ENCODE data around the gene VASH2. TPM values are rescaled to one million over a fixed set of nuclear protein-coding genes. Genes with fewer than 3 reads are reported as not detected.

The VASH2 gene
- total and polyA plus RNA-seq, 10 donors = 0.33 to 2.6 (median 0.95) TPM

- DNase-seq = no peak
- Histone ChIP-seq H3K9me3 (no peaks in the 10 kb centered on the region), H3K4me1 (no peaks in the 10 kb centered on the region), H3K27me3 (replicated peaks in 1 of 7) (no peaks in the 10 kb centered on the region), H3K36me3 (no peaks in the 10 kb centered on the region), H3K27ac (no peak overlapping the region), H3K4me3 (no peak overlapping the region)
- WGBS, 5 donors = 75 to 92% (median 85%) methylated on average over 6 of the region's 6 CpGs
- TF ChIP-seq POLR2A (IDR thresholded peaks at IDR 0.05) (no peak), POLR2AphosphoS5 (IDR thresholded peaks at IDR 0.05) (no peak), CTCF (IDR thresholded peaks at IDR 0.05 in 8 of 11, conservative IDR thresholded peaks at IDR 0.05 in 3 of 11) (no peak)
- intact Hi-C loops (cut with DNase I; ENCODE audit: low total_unique reads) = no loop called here
Measured at GRCh38 chr1:212926372-212926771, 24.0 kb upstream of the VASH2 start.

- Histone ChIP-seq H3K9me3 (no peaks in the 10 kb centered on the region), H3K36me3 (no peaks in the 10 kb centered on the region), H3K27ac (no peak overlapping the region), H3K4me1 (no peaks in the 10 kb centered on the region), H3K4me3 (no peak overlapping the region), H3K27me3 (replicated peaks in 1 of 7) (no peaks in the 10 kb centered on the region)
- WGBS, 5 donors = 47 to 53% (median 49%) methylated on average over 10 of the region's 10 CpGs
- intact Hi-C loops (cut with DNase I; ENCODE audit: low total_unique reads) = no loop called here
- TF ChIP-seq POLR2AphosphoS5 (IDR thresholded peaks at IDR 0.05) = no peak
- no peak for TF ChIP-seq CTCF (IDR thresholded peaks at IDR 0.05 in 8 of 11, conservative IDR thresholded peaks at IDR 0.05 in 3 of 11)
- no peak for TF ChIP-seq POLR2A (IDR thresholded peaks at IDR 0.05)
- DNase-seq = no peak
Measured at GRCh38 chr1:212928323-212929291, 21.7 kb upstream of the VASH2 start.

GRCh38 chr1:212930986-212931678 is 19.2 kb upstream of the VASH2 start:
- no peak for DNase-seq

More at GRCh38 chr1:212930986-212931678, 19.2 kb upstream of the VASH2 start:
- TF ChIP-seq CTCF (IDR thresholded peaks at IDR 0.05 in 8 of 11, conservative IDR thresholded peaks at IDR 0.05 in 3 of 11) = no peak
- TF ChIP-seq POLR2AphosphoS5 (IDR thresholded peaks at IDR 0.05) = no peak
- TF ChIP-seq POLR2A (IDR thresholded peaks at IDR 0.05) = no peak
- 77 to 91% (median 83%) methylated on average over 10 of the region's 10 CpGs for WGBS, 5 donors
- H3K4me1 ChIP-seq = no peaks in the 10 kb centered on the region
- H3K27me3 ChIP-seq (replicated peaks in 1 of 7) = no peaks in the 10 kb centered on the region
- intact Hi-C loops (cut with DNase I; ENCODE audit: low total_unique reads) = no loop called here
- no peaks in the 10 kb centered on the region for H3K36me3 ChIP-seq
- no peaks in the 10 kb centered on the region for H3K9me3 ChIP-seq
- no peak overlapping the region for H3K4me3 ChIP-seq
- no peak overlapping the region for H3K27ac ChIP-seq

Measured in spleen (tissue), 11 donors.